Measurements from ENCODE around the gene VPS8.
"Not testable (repeated sequence)": the region's sequence is repeated elsewhere in the genome, so short reads cannot be mapped to it uniquely, and the experiment has no call there.

The VPS8 gene

DNA sequence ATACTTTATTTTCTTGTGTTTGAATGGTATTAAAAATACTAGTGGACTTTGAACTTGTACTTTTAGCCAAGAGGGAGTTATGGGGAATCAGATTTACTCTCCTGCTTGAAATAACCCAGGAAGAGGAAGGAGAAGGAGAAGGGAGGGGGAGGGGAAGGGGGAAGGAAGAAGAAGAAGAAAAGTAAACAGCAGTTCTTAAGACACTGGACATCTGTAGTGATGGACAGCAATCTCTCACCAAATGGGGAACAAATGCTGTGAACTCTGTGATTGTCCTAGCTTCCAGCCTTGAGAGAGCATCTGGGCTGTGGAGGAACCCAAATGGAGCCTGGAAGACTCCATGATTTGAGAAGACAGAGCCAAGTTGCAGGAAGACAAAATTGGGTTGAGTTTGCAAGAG lies 52.0 kb downstream of the VPS8 start:
- DNase-seq (ENCODE audit: low read depth in 3 of 3) = no peak

DNA sequence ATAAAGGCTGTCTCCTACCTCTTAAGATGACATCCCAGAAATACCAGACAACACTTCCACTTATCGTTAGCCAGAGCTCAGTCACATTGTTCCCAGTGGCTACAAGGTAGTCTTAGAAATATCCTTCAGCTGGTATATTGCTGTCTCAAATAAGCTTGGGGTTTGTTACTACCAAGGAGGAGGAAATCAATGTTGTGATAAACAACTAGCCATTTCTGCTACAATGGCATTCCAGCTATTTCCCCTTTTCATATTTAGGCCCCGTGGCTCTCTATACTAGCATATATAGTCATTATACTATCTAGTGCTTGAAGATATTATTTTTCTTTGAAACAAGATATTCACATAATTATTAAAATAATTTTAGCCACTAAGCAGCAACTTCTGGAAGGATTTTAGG lies 56.5 kb downstream of the VPS8 start:
- no peak for DNase-seq (ENCODE audit: low read depth in 3 of 3)

DNA sequence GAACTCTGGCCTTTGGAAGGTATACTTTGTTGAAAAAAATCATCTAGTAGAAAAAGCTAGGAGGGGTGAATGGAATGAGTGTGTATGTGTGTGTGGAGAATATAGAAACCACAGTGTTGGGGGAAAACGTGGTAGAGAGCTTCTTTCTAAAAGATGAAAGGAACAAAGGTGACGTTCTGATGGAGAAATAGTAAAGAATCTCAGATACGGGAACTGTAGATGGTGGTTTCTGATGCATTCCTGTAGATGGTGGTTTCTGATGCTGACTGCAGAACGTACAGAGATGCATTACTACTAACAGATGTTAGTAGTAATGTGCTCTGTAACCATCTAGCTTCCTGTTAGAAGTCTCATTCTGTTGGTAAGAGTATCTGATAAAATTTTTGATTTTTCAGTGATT lies 60.2 kb downstream of the VPS8 start:
- no peak for DNase-seq (ENCODE audit: low read depth in 3 of 3)

DNA sequence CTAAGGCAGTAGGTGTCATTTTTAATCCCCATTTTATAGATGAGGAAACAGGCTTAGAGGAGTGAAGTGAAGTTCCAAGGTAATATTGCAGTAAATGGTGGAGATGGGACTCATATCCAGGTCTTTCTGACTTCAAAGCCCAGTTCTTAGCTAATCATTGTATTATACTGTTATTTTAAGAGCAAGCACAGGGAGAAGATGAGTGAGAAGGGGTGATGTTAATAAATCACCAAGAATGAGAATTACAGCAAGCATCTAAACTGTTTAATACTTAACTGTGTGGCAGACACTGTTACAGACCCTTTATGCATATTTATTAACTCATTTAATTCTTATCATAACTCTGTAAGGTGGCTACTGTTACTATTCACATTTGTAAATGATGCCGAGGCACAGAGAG lies 61.2 kb downstream of the VPS8 start:
- DNase-seq (ENCODE audit: low read depth in 3 of 3) = no peak

DNA sequence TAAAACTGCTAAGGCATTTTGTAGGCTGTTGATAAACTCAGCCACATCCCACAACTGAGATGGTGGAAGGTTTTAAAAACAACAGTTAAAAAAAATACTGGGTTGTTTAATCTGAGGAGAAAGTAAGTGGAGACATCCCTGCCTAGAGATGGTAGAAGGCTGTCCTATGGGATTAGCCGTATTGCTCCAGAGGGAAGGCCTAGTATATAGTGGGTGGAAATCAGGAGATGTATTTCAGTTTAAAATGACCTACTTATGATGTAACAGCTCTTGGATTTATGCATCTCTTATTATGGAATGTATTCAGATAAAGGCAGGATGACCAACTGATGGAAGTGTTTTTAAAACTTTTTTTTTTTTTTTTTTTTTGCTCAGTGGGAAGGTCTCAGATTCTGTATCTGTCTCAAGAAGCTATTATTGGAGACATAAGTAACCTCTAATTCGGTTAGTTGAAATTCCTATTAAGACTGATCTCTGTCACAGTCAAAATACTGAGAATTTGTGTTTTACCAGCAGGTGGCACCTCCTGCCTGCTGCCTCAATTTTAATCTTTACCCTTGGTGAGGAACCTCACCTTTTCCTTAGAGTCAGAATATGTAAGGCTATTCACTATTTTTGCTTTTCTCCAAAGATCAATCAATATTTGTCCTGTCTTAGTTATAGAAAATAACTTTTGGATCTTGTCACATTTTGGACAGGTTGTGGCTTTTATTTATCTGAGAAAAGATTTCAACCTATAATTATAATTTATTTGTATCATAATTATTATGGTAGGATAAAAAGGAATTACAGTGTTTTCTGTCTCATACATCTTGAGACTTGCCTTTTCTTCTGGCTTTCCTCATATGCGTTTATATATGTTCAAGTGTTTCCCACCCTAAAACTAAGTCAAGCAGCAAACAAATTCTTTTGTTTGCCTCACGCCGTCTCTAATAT lies 63.0 kb downstream of the VPS8 start:
- no peak for DNase-seq (ENCODE audit: low read depth in 3 of 3)

DNA sequence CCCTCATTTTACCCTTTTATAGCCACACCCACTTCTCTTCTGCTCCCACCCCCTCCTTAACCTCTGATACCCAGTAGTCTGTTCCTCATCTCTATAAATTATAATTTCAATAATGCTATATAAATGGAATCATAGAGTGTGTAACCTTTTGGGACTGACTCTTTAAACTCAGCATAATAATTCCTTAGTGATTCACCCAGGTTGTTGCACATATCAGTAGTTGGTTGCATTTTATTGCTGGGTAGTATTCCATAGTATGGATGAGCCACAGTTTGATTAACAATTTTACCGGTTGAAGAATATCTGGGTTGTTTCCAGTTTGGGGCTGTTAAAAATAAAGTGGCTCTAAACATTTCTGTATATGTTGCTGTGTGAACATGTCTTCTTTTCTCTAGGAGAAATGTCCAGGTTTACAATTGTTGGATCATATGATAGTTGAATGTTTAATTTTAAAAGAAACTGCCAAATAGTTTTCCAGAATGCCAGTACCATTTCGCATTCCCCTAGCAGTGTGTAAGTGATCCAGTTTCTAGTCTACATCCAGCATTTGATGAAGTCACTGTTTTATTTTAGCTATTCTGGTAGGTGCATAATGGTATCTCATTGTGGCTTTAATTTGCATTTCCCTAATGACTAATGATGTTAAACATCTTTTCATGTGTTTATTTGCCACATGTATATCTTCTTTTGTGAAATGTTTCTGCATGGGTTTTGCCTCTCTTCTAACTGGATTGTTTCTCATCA lies 68.5 kb downstream of the VPS8 start:
- DNase-seq (ENCODE audit: low read depth in 3 of 3) = no peak

DNA sequence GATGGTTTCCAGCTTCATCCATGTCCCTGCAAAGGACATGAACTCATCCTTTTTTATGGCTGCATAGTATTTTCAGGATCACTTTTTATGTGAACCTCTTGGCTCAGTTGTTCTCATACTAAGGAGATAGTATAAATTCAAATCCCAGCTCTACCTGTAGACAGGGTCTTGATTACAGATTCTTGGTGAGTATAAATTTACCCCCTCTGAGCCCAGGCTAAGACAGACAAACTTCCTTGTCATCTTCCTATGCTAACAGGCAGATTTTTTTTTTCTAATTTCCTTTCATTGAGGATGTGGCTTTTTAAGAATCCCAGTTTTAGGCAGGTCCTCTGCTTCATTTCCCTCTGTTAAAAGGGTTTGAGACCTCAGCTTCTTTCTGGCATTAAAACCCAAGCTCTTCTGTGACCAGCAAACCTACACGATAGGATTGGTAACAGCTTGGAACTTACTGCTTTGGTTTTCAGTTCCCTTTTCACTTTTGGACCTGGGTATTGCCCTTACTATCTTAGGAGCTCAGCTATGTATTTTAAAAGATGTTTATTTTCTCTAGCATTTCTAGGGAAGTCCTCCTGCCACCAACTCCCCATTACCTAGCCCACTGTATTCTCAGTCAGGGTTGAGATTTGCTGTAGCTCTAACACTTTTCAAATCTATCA lies 72.5 kb downstream of the VPS8 start:
- no peak for DNase-seq (ENCODE audit: low read depth in 3 of 3)

DNA sequence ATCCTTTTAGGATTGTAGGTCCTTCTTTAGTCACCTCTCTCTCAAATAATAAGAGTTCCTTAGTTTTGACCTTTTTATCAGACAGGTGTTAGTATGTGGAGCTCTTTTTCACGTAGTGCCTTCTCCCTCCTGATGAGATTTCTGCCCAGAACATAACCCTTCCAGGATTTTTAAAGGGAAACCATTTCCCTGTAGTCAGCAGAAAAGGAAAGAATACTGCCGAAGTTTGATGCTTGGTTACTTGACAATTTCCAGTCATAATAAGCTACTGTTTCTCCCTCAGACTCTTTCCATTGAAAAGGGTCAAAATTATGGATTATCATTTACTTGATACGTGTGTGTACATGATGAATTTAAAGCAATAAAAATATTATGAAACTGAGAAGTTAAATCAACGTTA lies 73.1 kb downstream of the VPS8 start:
- DNase-seq (ENCODE audit: low read depth in 3 of 3) = no peak

DNA sequence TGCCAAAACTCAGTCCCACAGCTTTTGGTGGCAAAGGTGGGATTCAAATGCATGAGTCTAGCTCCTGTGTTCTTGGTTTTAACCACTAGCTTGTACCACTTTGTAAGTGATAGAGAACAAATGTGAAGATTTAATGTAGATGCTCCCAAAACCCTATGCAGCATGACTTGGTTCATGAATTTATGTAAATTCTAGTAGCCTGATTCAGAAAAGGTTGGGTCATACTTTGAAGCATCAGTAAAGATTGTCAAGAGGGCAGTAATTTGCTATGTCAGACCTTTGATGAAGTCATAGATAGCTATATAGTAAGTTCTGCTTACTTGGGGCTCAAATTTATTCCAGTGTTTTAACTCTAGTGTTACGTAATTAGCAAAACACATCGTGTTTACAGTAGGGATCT lies 75.6 kb downstream of the VPS8 start:
- DNase-seq (ENCODE audit: low read depth in 3 of 3) = no peak

DNA sequence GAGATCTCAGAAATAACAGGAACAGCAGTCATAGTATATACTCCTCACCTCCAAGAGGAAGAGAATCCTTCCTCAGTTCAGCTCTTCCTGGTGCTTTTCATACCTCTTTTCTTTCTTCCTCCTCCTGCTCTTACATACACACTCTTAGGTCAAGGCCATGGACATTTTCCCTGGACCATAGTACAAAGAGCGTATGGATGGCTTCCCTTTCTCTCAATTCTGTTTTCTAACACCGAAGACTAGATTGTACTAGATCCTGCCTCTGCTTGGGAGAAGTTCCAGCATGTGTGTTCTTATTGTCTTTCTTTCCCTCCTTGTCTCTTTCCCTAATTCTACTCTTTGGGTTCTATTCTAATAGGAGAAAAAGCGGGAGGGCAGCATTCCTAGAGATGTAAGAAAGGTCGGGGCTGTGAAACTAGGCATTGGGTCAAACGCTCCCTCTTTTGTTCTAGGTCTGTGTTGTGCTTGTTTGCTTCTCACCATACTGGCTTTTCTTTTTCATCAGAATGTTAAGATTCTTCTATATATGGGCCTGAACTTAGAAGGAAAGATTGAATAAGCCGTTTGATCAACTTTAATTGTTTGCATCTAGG lies 77.4 kb downstream of the VPS8 start:
- DNase-seq (ENCODE audit: low read depth in 3 of 3) = no peak

DNA sequence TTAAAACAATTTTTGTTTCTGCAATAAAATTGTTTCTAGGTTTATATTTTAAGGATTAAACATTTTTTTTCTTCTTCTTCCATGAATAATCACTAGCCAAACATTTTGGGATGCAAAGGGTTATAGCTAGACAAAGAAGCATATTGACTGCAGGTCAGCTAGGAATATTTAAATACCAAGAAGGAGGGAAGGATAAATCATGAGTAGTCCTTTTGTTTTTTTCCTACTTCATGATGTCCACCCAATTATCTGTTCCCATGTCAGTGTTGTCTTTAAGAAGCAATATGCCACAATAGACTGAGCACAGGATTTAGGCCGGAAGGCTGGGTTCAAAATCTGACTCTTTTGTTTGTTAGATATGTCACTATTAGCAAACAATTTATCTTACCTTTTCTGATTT lies 82.1 kb downstream of the VPS8 start:
- no peak for DNase-seq (ENCODE audit: low read depth in 3 of 3)

DNA sequence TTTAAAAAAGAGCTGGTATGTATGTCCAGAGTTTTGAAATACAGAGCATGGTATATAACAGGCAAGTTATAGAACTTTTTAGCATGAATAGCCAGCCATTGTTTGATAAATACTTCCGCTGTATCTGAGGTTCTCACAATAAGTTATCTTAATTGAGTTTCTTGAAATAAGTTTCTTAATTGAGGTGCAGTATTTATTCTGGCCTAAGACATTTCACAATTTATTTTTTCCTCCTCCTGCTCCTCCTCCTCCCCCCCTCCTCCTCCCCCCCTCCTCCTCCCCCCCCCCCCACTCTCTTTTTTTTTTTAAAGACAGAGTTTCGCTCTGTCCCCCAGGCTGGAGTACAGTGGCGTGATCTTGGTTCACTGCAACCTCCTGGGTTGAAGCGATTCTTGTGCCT lies 83.4 kb downstream of the VPS8 start:
- DNase-seq (ENCODE audit: low read depth in 3 of 3) = no peak

DNA sequence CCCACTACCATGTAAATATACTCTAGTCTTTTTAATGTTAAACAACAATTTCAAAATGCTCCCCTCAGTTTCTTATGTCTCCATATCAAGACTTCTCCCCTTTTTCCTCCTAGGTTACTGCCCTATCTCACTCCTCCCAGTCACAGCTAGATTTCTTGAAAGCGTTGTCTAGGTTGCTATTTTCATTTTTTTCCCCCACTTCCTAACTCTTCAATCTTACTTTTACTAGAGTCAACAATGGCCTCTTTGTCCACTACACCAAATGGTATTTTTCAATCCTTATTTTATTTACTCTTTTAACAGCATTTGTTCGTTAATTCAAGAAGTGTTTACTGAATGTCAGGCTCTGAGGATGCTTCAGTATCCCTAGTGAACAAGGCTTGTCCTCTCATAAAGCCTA lies 84.4 kb downstream of the VPS8 start:
- no peak for DNase-seq (ENCODE audit: low read depth in 3 of 3)

DNA sequence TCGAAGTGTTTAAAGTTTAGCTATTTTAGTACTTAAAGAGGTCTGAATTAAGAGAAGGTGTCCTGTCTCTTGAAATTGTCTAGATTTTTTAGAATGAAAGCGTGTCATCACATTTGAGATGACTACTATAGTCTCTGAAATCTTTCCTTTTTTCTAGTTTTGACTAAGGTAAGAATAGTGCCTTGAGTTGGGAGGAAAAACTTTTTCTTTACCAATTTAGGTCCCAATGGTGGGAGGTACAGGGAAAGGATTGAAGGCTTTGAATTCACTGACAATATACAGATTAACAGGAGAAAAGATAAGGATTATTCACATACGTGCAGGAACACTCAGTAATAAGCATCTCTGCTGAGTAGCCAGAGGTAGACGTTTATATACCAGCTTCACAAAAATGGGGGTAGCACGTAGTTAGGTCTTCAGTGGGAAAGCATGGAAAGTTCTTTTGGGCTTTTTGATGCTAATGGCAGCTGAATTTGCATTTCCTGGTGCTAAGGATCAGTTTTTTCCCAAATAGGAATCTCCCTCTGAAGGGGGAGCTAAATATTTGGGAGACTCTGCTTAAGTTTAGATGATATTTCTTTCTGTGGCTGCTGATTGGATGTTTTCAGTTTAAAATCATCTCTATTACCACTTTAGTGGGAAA lies 88.1 kb downstream of the VPS8 start:
- DNase-seq (ENCODE audit: low read depth in 3 of 3) = no peak

DNA sequence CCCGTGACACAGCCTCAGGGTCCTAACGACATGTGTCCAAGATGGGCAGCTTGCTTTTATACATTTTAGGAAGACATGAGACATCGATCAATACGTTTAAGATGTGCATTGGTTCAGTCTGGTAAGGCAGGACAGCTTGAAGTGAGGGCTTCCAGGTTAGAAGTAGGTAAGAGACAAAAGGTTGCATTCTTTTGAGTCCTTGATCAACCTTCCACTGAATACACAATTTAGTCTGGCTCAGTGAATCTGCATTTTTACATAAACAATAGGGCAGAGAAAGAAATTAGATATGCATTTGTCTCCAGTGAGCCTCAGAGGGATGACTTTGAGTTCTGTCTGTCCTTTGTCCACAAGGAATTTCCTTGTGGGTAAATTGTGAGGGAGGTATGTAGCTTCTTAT lies 95.1 kb downstream of the VPS8 start:
- not testable (repeated sequence) for DNase-seq (ENCODE audit: low read depth in 3 of 3)

DNA sequence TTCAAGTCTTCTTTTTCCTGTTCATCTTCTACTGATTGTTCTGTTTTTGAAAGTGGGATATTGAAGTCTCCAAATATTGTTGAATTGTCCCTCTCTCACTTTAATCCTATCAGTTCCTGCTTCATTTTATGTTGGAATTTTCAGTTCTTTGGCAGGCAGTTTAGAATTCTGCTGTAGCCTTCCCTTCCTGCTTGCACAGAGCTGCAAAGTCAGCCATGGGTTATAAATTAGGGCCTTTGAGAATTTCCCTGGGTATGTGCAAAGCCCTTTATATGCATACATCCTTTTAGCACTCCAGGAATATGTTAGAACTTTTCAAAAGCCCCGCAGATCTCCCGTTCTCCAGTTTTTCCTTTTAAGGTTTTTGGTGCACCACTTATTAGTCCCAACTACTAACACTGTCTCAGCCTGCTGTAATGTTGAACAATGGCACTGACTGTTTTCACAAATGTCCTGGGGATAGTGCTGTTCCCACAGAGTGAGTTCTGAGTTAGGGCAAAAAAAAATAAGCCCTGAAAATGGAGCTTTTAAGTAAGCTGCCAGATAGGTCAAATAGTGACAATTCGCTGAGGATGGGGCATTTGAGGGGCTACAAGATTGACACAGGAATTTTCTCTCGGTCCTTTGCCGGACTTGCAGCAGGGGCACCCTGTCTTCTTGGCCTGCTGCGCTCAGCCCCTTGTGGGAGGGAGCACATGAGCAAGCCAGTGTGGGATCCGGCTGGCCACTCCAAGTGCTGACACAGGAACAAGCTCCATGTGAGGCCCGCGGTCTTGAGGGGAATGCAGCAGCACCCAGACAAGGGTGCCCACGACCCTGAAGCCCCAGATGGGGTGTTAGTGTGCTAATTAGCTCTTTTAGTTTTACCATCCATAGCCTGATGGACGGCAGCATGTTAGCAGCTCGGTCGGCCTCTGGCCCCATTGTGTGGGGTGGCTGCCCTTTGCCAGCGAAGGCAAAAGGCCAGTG lies 96.0 kb downstream of the VPS8 start:
- DNase-seq (ENCODE audit: low read depth in 3 of 3) = no peak

DNA sequence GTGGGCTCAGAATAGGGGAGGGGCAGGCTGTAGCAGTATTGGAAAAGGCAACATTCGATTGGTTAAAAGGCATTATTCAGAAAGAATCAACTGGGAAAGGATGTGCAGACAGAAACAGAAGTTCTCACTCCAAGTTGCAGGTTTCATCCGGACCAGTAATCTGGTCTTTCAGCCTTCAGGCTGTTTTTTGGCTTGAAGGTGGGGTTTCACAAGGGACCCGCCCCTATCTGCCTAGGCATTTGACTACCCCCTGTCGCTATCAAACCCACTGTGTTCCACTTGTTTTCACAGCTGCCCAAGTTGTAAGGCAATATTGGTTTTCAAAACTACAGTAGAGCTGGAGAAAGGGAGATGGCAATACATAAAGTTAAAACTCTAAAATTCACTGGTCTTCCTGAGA lies 96.9 kb downstream of the VPS8 start:
- no peak for DNase-seq (ENCODE audit: low read depth in 3 of 3)

DNA sequence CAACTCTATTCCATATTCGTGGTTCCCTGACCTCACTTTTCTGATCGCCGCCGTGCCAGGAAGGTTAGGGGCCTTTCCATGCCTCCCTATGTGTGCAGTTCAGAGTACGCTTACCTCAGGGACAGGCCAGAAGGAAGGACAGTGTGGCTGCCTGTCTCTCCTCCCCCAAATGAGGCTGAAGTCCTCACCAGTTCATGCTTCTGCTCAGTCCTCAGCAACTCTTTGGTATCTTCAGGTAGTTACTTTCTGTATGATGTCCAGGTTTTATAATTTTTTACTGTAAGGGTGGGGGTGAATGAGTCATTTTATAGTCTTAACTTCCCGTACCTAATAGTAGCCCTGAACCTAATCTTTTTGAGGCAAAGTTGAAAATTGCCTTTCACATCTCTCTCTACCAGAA lies 98.7 kb downstream of the VPS8 start:
- no peak for DNase-seq (ENCODE audit: low read depth in 3 of 3)

DNA sequence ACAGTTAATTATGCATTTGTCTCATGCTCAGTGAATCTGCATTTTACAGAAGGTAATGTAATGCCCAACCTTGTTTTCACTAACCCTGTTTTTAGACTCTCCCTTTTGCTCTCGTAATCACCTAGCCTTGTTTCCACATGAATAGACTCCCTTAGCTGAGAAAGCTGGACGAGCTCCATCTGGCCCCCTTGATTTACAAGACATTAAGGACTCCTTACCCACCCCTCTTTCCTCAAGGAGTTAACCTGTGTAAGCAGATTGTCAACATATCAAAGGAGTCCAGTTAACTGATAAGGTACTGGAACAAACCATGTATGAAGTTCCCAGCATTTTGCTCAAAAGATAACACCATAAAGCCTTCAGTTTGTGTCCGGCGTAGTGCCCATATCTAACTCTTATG lies 99.6 kb downstream of the VPS8 start:
- no peak for DNase-seq (ENCODE audit: low read depth in 3 of 3)

DNA sequence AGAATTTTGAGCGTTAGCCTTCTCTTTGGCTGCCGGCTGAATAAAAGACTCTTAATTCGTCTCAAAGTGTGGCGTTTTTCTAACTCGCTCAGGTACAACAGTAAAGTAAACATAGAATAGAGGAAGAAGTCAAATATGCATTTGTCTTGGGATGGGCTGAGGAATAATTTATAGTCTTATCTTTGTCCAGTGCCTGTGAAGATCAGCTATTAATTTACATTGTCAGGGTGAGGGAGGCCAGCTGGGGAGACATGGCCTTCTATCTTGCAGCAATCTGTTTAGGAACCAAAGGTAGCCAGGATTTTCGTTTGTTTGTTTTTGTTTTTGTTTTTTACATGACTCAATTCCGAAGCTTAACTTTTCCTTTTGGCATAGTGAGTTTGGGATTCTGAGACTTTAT lies 100.2 kb downstream of the VPS8 start:
- DNase-seq (ENCODE audit: low read depth in 3 of 3) = no peak

DNA sequence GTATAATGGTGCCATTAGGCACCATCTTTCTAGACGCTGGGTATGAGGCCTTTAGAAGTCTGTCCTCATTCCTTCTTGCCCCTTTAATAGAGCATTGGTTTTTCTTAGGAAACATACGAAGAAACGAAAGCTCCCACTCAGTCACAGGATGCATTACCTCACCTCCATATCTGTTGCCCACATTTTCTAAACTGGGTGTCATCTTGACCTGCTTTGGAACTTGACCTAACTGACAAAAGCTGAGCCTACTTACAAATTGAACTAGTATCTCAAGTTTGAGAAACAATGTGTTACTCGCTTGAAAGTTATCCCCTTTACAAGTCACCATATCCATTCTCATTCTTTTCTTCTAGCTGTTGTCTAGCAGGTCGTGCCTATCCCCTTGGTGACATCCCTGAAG lies 102.7 kb downstream of the VPS8 start:
- no peak for DNase-seq (ENCODE audit: low read depth in 3 of 3)
